HL-60 (cell line): Measurements from ENCODE around the gene HUS1B.

ENCODE experiments used
- CTCF ChIP-seq: IDR thresholded peaks from one replicate; pipeline ENCODE4 v1.5.1; 2011; ENCODE audit warnings: low read length, control low read depth, inconsistent platforms; ENCODE audit not compliant: insufficient read depth
- GABPA ChIP-seq: IDR thresholded peaks from 2 replicates; pipeline ENCODE4 v1.6.1; 2012; ENCODE audit warnings: low read depth
- POLR2AphosphoS5 ChIP-seq: IDR thresholded peaks from 2 replicates; pipeline ENCODE4 v1.6.1; 2012; ENCODE audit warnings: low read depth
- REST ChIP-seq: IDR thresholded peaks from 2 replicates; pipeline ENCODE4 v1.6.1; 2012; ENCODE audit warnings: low read depth; ENCODE audit not compliant: insufficient replicate concordance

- TF ChIP-seq REST (no peak), CTCF (no peak), GABPA (no peak), POLR2AphosphoS5 (no peak)
These were observed 843 bp upstream of the HUS1B start for GRCh38 chr6:657743-658142.
